ENCODE data around the gene KCNA10.

The KCNA10 gene

GRCh38 chr1:110494522-110495406 lies 24.2 kb downstream of the KCNA10 start:
- DNase-seq: no peak

- no peak for DNase-seq
These were observed 24.9 kb downstream of the KCNA10 start for GRCh38 chr1:110494036-110494435.

- no peak for DNase-seq
These were observed 25.8 kb downstream of the KCNA10 start for GRCh38 chr1:110493059-110493699.

- no peak for DNase-seq
These were observed 26.4 kb downstream of the KCNA10 start for GRCh38 chr1:110492573-110492972.

GRCh38 chr1:110490791-110491451 lies 28.1 kb downstream of the KCNA10 start:
- no peak for DNase-seq

- no peak for DNase-seq
These were observed 28.9 kb downstream of the KCNA10 start for GRCh38 chr1:110489973-110490542.

DNA sequence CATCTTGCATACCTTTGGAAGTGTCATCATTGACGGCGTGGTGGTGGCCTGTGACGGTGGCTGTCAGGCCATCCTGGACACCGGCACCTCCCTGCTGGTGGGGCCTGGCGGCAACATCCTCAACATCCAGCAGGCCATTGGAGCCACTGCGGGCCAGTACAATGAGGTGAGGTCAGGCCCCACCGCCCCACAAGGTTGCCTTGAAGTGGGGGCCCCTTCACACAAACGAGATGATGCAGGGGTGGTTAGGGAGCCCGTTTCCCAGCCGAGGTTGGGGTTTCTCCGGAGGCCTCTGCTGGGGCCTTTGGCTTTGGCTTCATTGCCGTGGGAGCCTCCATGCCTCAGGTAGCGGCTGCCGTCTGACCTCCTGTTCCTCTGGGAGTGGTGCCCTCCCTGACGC lies 29.6 kb downstream of the KCNA10 start:
- no peak for DNase-seq

- no peak for DNase-seq
These were observed 30.1 kb downstream of the KCNA10 start for GRCh38 chr1:110488867-110489266.

DNA sequence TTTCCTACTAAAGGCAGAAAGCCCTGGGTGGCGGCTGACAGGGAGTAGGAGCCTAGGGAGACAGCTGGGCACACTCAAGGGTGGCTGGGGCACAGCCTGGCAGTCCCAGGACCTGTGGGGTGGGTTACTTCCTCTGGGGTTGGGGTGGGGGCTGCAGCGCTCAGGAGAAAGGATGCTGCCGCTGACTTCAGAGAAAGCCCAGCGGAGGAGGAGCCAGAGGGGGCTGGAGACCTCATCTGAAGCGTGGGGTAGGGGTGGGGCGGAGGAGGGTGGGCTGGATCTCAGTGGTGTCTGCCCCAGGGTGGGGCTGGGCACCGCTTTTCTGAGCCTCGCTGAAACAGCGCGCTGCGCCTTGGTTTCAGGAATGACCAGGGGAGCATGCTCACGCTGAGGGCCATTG lies 30.8 kb downstream of the KCNA10 start:
- no peak for DNase-seq

DNA sequence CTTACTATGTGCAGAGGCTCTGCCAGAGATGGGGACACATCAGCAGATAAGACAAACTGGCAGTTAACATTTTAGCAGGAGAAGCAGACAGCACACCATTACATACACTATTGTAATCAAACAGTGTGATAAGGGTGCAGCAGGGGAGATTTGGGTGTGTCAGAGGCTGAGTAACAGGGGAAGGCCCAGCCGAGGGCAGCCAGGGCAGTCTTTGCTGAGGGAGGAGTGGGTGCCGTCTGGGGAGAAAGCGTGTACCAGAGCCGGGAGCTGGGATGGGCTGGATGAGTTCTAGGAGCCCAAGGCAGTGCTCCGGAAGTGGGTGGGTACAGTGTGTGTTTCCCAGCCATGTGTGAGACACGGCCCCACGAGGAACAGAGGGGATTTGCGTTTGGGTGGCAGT lies 31.2 kb downstream of the KCNA10 start:
- no peak for DNase-seq

GRCh38 chr1:110485725-110486124 lies 33.2 kb downstream of the KCNA10 start:
- no peak for DNase-seq

DNA sequence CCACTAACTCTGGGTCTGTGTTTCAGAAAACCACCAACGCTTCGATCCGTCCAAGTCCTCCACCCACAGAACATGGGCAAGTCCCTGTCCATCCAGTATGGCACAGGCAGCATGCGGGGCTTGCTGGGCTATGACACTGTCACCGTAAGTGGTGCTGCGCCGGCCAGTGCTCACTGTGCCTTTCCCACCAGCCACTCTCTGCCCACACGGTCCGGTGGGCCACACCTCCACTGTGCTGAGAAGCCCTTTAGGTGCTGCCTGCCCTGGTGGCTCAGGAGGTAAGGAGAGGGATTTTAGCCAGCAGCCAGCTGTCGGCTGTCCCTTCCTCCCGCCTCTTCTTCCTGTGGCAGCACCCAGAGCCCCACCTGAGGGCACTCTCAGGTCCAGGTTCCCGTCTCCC lies 34.2 kb downstream of the KCNA10 start:
- no peak for DNase-seq

DNA sequence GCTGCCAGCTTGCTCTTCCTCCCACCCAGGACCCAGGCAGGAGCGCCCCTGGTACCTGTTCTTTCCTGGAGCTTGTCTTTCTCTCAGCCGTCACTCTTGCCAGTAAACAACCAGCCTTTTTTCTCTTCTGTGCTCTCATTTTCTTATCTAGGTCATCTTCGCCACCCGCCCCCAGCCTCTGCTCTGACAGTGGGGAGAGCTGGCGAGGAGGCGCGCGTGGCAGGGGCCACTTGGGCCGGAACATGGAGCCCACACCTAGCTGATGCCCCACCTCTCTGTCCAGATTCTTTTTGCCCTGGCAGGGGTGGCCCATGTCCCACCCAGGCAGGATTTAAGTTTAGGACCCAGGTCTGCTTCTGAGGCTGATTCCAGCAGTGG lies 35.7 kb downstream of the KCNA10 start:
- DNase-seq: no peak

GRCh38 chr1:110482662-110483307 lies 36.2 kb downstream of the KCNA10 start:
- DNase-seq: no peak

GRCh38 chr1:110481968-110482623 lies 36.9 kb downstream of the KCNA10 start:
- no peak for DNase-seq

- no peak for DNase-seq
These were observed 38.4 kb downstream of the KCNA10 start for GRCh38 chr1:110480356-110481096.

GRCh38 chr1:110478886-110479285 lies 40.1 kb downstream of the KCNA10 start:
- DNase-seq: no peak

DNA sequence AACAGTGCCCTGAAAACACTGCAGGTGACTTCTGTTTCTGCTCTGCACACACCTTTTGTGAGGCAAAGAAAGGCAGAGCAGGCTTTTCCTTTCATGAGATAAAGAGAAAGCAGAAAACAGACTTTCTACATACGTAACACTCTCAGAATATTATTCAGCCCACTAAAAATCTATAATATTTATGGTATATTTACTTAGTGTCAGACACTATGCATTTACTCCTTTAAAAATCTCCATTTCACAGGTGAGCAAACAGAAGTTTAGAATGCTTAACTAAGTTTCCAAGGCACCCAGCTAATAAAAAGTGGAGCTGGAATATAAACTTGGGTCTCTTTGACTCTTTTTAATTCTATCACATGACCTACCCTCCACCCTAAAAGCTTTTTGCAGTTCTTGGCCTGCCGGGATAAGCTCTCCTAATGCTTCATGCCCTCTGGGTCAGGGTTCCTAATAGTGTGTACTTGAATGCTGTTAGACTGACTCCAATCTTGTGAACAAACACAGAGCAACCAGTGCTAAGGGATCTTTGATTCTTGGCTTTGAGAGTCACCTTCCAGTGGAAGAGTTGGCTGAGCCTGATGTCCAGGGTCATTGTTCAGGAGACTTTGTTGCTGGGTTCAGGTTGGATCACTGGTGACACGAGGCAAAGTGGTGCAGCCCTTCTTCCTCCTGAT lies 40.9 kb downstream of the KCNA10 start:
- DNase-seq: no peak

DNA sequence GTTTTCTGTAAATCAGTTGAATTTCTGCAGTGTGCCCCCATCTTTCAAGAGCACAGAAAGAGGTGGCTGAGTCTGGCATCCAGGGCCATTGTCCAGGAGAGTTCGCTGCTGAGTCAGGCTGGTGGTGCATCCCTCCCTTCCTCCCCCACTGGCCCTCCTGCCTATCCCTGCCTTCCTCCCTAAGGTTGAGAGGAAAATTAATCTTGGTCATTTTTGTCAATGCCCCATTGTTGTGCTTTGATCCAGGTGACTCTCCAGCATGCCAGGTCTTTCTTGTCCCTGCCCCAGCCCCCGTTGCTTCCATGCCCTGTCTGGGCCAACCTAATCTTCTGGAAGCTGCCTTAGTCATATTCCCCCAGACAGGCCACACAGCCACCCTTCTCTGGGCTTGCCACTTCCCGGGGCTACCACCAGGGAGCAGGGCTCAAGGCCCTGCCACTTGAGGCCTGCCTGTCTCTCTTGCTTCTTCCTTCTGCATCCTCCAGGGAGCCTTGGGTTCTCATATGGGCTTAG lies 41.5 kb downstream of the KCNA10 start:
- DNase-seq: no peak

- DNase-seq: no peak
These were observed 41.9 kb downstream of the KCNA10 start for GRCh38 chr1:110477041-110477440.

All from activated CD8-positive, alpha-beta memory T cell treated with anti-CD3 and anti-CD28 coated beads, Interleukin-2, amount 50 U/mL, for 4 hours (primary cell).